ENCODE data around the gene JUNB. TPM values are rescaled to one million over a fixed set of nuclear protein-coding genes. Genes with fewer than 3 reads are reported as not detected.

The JUNB gene
- total and polyA plus RNA-seq, 10 of the 15 experiments (the other 5 are each of a cell fraction or from before 2014, with no cell fraction given): 0.55 to 144 (median 68.3) TPM

DNA sequence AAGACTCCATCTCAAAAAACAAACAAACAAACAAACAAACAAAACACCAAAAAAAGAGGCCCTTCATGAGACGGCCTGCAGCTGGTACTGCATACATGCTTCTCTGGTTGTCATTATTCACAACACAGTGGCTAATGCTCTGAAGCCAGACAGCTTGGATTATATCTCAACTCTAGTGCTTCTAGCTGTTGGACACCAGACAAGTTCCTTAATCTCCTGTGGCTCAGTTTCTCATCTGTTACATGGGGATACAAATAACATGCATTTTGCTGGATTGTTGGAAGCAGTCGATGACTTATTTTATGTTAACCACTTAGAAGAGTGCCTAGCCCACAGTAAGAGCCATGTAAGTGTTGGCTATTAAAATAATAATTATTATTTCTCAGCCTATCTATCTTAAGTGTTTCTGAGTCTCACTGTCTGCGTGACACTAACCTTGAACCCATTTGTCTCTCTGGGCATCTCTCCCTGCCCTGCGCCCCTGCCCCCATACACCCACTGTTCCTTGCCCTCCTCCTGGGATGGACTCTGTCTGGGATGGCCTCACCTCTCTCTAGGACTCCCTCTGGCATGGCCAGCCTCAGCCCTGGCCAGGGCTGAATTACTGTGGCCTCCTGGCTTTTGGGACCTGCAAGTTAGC is 3.1 kb upstream of the JUNB start:
- BruUV-seq (replicated peaks): no TSS peak
- ChIA-PET CTCF (interaction anchor here (1.3 to 4.2 kb wide), 4 partner anchors 8 to 22 kb away, joined by 3 to 44 read pairs (median 15); no protein-coding TSS in a partner anchor), POLR2A (interaction anchor here (0.5 to 3.4 kb wide), 7 partner anchors 8 to 367 kb away, joined by 4 to 66 read pairs (median 5); no protein-coding TSS in a partner anchor), RAD21 (ENCODE audit: unreplicated experiment) (interaction anchor here (0.7 to 4.5 kb wide), 4 partner anchors 8 to 60 kb away, joined by 3 to 49 read pairs (median 3); no protein-coding TSS in a partner anchor), SMC1A (ENCODE audit: uncharacterized antibody, unreplicated experiment) (interaction anchor here (1.4 to 4.1 kb wide), 4 partner anchors 8 to 28 kb away, joined by 3 to 28 read pairs (median 4); no protein-coding TSS in a partner anchor)
- FAIRE-seq (no peak), DNase-seq (ENCODE audit: low read depth, low spot score) (no peak), ATAC-seq (no peak)
- WGBS (ENCODE audit: insufficient coverage, insufficient replicate concordance, low lambda C conversion rate, missing lambda C conversion rate): 13% methylated on average over 4 of the region's 4 CpGs
- TF ChIP-seq ATF3 (IDR thresholded peaks at IDR 0.05; ENCODE audit: borderline replicate concordance, extremely low read depth, low read depth, low read length) (no peak), LARP7 (IDR thresholded peaks at IDR 0.05) (peak; percentile 76; the same call in 1 of the 2 replicates), NKRF (conservative IDR thresholded peaks at IDR 0.05) (0 out of 2 replicates have a peak, but pooled peaks have one; percentile 33), HDGF (IDR thresholded peaks at IDR 0.05) (peak; percentile 15; the same call in 1 of the 2 replicates), SMARCA5 (IDR thresholded peaks at IDR 0.05) (peak; percentile 83), POLR2AphosphoS5 (IDR thresholded peaks at IDR 0.05; ENCODE audit: low read length) (peak; percentile 29; the same call in 1 of the 2 replicates)
- Histone ChIP-seq H3K9ac (ENCODE audit: control insufficient read depth, insufficient read depth, low read length) (peak overlapping the region; percentile 97), H3K27ac (ENCODE audit: control insufficient read depth, insufficient read depth) (peak overlapping the region; percentile 99), H3K36me3 (ENCODE audit: control insufficient read depth in 2 of 2, insufficient read depth in 2 of 2, low read length in 1 of 2) (no peaks in the 10 kb centered on the region), H3K9me3 (replicated peaks; ENCODE audit: control insufficient read depth, insufficient read depth, low read length) (no peaks in the 10 kb centered on the region), H3K27me3 (replicated peaks in 1 of 2; ENCODE audit: control insufficient read depth in 2 of 2, insufficient read depth in 2 of 2, low read length in 1 of 2) (no peaks in the 10 kb centered on the region), H2AFZ (ENCODE audit: control insufficient read depth, low read depth, low read length) (no peak overlapping the region), H3K79me2 (ENCODE audit: control insufficient read depth, insufficient read depth, low read length) (peaks cover 37% of the 10 kb centered on the region), H3K4me2 (ENCODE audit: control insufficient read depth, insufficient read depth) (peak overlapping the region; percentile 97), H3K4me3 (peak overlapping the region; percentile 90), H4K20me1 (ENCODE audit: control insufficient read depth, insufficient read depth) (no peaks in the 10 kb centered on the region), H3K4me1 (ENCODE audit: control insufficient read depth, insufficient read depth, low read length) (peaks cover 60% of the 10 kb centered on the region)
- intact Hi-C loops (cut with micrococcal nuclease; ENCODE audit: unreplicated experiment) (loop anchor here (5.0 to 10.0 kb wide), 2 partner anchors 149 to 1693 kb away; partner anchors contain the start of gene CALR), in situ Hi-C loops (cut with MboI) (no loop called here)

Data from GM12878 (cell line).